SIG-M5 treated with dmso at 0.1 percent for 504 hours (cell line): ENCODE data around the gene CDKN1A.
"Not testable (repeated sequence)": the region's sequence is repeated elsewhere in the genome, so short reads cannot be mapped to it uniquely, and the experiment has no call there.

ENCODE experiments used
- DNase-seq: peaks from one replicate; lab custom pipeline; 2025; ENCODE audit not compliant: unreplicated experiment; lab: John Stamatoyannopoulos, UW

The CDKN1A gene

GRCh38 chr6:36694616-36695015 lies 16.1 kb downstream of the CDKN1A start:
- no peak for DNase-seq

GRCh38 chr6:36695414-36695813 lies 16.9 kb downstream of the CDKN1A start:
- no peak for DNase-seq

GRCh38 chr6:36697481-36697903 lies 19.0 kb downstream of the CDKN1A start, which contains the start of gene RAB44:
RAB44 (plus strand) TSS chr6:36697826; CDS start chr6:36704236, 6,410 bp downstream.
- peak; percentile 92 for DNase-seq

- peak; percentile 24 for DNase-seq
These were observed 19.7 kb downstream of the CDKN1A start for GRCh38 chr6:36698196-36698595.

GRCh38 chr6:36698871-36699271 lies 20.4 kb downstream of the CDKN1A start:
- no peak for DNase-seq

GRCh38 chr6:36699348-36699747 lies 20.8 kb downstream of the CDKN1A start:
- DNase-seq: no peak

GRCh38 chr6:36700071-36700812 lies 21.7 kb downstream of the CDKN1A start:
- no peak for DNase-seq

- peak; percentile 66 for DNase-seq
These were observed 22.3 kb downstream of the CDKN1A start for GRCh38 chr6:36700831-36701230.

- DNase-seq: peak; percentile 29
These were observed 23.0 kb downstream of the CDKN1A start for GRCh38 chr6:36701401-36701991.

GRCh38 chr6:36702656-36703055 lies 24.1 kb downstream of the CDKN1A start:
- DNase-seq: no peak

GRCh38 chr6:36703081-36703606 lies 24.6 kb downstream of the CDKN1A start:
- no peak for DNase-seq

GRCh38 chr6:36703982-36704381 lies 25.5 kb downstream of the CDKN1A start:
- DNase-seq: no peak

GRCh38 chr6:36704961-36705577 lies 26.6 kb downstream of the CDKN1A start:
- DNase-seq: not testable (repeated sequence)

- no peak for DNase-seq
These were observed 27.8 kb downstream of the CDKN1A start for GRCh38 chr6:36706339-36706738.

- no peak for DNase-seq
These were observed 34.3 kb downstream of the CDKN1A start for GRCh38 chr6:36712816-36713215.

GRCh38 chr6:36713846-36714245 lies 35.3 kb downstream of the CDKN1A start:
- DNase-seq: no peak

GRCh38 chr6:36714511-36714910 lies 36.0 kb downstream of the CDKN1A start:
- DNase-seq: no peak

GRCh38 chr6:36715469-36715868 lies 37.0 kb downstream of the CDKN1A start:
- no peak for DNase-seq

GRCh38 chr6:36716476-36717093 lies 38.1 kb downstream of the CDKN1A start:
- no peak for DNase-seq

GRCh38 chr6:36717231-36717825 lies 38.8 kb downstream of the CDKN1A start:
- no peak for DNase-seq
